BLaER1 (cell line): ENCODE measurements around the gene KMT5C.

ENCODE experiments used
- H3K27ac ChIP-seq: shearing (Covaris generic); formaldehyde crosslinking; 2 replicates; pipeline ENCODE4 v1.8.1; 2022
- H3K27me3 ChIP-seq: shearing (Covaris generic); formaldehyde crosslinking; 2 replicates; pipeline ENCODE4 v1.8.1; 2022
- H3K36me3 ChIP-seq: shearing (Covaris generic); formaldehyde crosslinking; 2 replicates; pipeline ENCODE4 v1.8.1; 2022
- H3K4me1 ChIP-seq: shearing (Covaris generic); formaldehyde crosslinking; 2 replicates; pipeline ENCODE4 v1.8.1; 2022
- H3K4me2 ChIP-seq: shearing (Covaris generic); formaldehyde crosslinking; 2 replicates; pipeline ENCODE4 v1.8.1; 2022
- H3K4me3 ChIP-seq: shearing (Covaris generic); formaldehyde crosslinking; 2 replicates; pipeline ENCODE4 v1.8.1; 2022
- H3K9ac ChIP-seq: shearing (Covaris generic); formaldehyde crosslinking; 2 replicates; pipeline ENCODE4 v1.8.1; 2022
- H3K9me3 ChIP-seq: shearing (Covaris generic); formaldehyde crosslinking; 2 replicates; pipeline ENCODE4 v1.8.1; 2022
- H4K20me1 ChIP-seq: shearing (Covaris generic); formaldehyde crosslinking; 2 replicates; pipeline ENCODE4 v1.8.1; 2022
- Cebpa-rat ChIP-seq: shearing (Covaris generic); IDR thresholded peaks from 2 replicates; pipeline ENCODE4 v1.8.1; 2022

KMT5C gene

GRCh38 chr19:55345818-55346724 lies 6.4 kb downstream of the KMT5C start:
- Histone ChIP-seq H3K4me1 (peaks cover 74% of the 10 kb centered on the region), H3K9ac (0 out of 2 replicates have a peak overlapping the region, but pooled peaks have one; percentile 19), H3K4me2 (no peak overlapping the region)

GRCh38 chr19:55346725-55347441 lies 7.2 kb downstream of the KMT5C start:
- TF ChIP-seq Cebpa-rat, result no peak
- peaks cover 6% of the 10 kb centered on the region for H4K20me1 ChIP-seq
- H3K4me3 ChIP-seq, result no peak overlapping the region
- H3K36me3 ChIP-seq, result peaks cover 54% of the 10 kb centered on the region
- no peaks in the 10 kb centered on the region for H3K9me3 ChIP-seq
- H3K4me2 ChIP-seq, result peak overlapping the region; percentile 74
- H3K27me3 ChIP-seq, result peaks cover 9% of the 10 kb centered on the region
- peaks cover 75% of the 10 kb centered on the region for H3K4me1 ChIP-seq
- peak overlapping the region; percentile 44; the same call in 1 of the 2 replicates for H3K27ac ChIP-seq
- H3K9ac ChIP-seq, result peak overlapping the region; percentile 41; the same call in 1 of the 2 replicates

More at GRCh38 chr19:55345818-55346724, 6.4 kb downstream of the KMT5C start:
- Histone ChIP-seq H3K27ac (0 out of 2 replicates have a peak overlapping the region, but pooled peaks have one; percentile 38), H3K4me3 (no peak overlapping the region), H3K27me3 (peaks cover 1% of the 10 kb centered on the region; the same call in 1 of the 2 replicates), H4K20me1 (peaks cover 13% of the 10 kb centered on the region), H3K36me3 (peaks cover 59% of the 10 kb centered on the region), H3K9me3 (no peaks in the 10 kb centered on the region)
- TF ChIP-seq Cebpa-rat, result no peak

- TF ChIP-seq Cebpa-rat, result no peak
- peaks cover 75% of the 10 kb centered on the region for H3K4me1 ChIP-seq
- H3K27me3 ChIP-seq, result peaks cover 16% of the 10 kb centered on the region
- no peak overlapping the region for H3K4me3 ChIP-seq
- no peaks in the 10 kb centered on the region for H3K9me3 ChIP-seq
- peaks cover 48% of the 10 kb centered on the region for H3K36me3 ChIP-seq
- peak overlapping the region; percentile 44 for H3K27ac ChIP-seq
- no peaks in the 10 kb centered on the region; the same call in 1 of the 2 replicates for H4K20me1 ChIP-seq
- peak overlapping the region; percentile 74 for H3K4me2 ChIP-seq
- H3K9ac ChIP-seq, result peak overlapping the region; percentile 41; the same call in 1 of the 2 replicates
Observed at GRCh38 chr19:55347442-55348009, 7.8 kb downstream of the KMT5C start.

GRCh38 chr19:55348317-55349034 lies 8.8 kb downstream of the KMT5C start:
- no peaks in the 10 kb centered on the region for H3K9me3 ChIP-seq
- no peaks in the 10 kb centered on the region for H4K20me1 ChIP-seq
- peak overlapping the region; percentile 44 for H3K27ac ChIP-seq
- peaks cover 25% of the 10 kb centered on the region for H3K27me3 ChIP-seq
- peaks cover 75% of the 10 kb centered on the region for H3K4me1 ChIP-seq
- peaks cover 38% of the 10 kb centered on the region for H3K36me3 ChIP-seq
- H3K4me2 ChIP-seq, result peak overlapping the region; percentile 74
- no peak for TF ChIP-seq Cebpa-rat
- H3K4me3 ChIP-seq, result no peak overlapping the region
- H3K9ac ChIP-seq, result peak overlapping the region; percentile 0; the same call in 1 of the 2 replicates

- Histone ChIP-seq H3K4me1 (peaks cover 68% of the 10 kb centered on the region), H3K9me3 (no peaks in the 10 kb centered on the region), H3K27me3 (peaks cover 47% of the 10 kb centered on the region), H3K36me3 (peaks cover 15% of the 10 kb centered on the region), H3K4me2 (no peak overlapping the region), H3K27ac (no peak overlapping the region), H4K20me1 (0 out of 2 replicates have a peak, but pooled peaks cover 4% of the 10 kb centered on the region), H3K9ac (no peak overlapping the region), H3K4me3 (no peak overlapping the region)
- TF ChIP-seq Cebpa-rat, result no peak
Observed at GRCh38 chr19:55350620-55351315, 11.1 kb downstream of the KMT5C start.

- H3K9ac ChIP-seq, result no peak overlapping the region
- no peak for TF ChIP-seq Cebpa-rat
- no peaks in the 10 kb centered on the region for H3K9me3 ChIP-seq
- H3K4me1 ChIP-seq, result peaks cover 70% of the 10 kb centered on the region
- peak overlapping the region; percentile 98 for H3K4me2 ChIP-seq
- peaks cover 4% of the 10 kb centered on the region; the same call in 1 of the 2 replicates for H4K20me1 ChIP-seq
- H3K4me3 ChIP-seq, result no peak overlapping the region
- peaks cover 60% of the 10 kb centered on the region for H3K27me3 ChIP-seq
- no peak overlapping the region for H3K27ac ChIP-seq
- peaks cover 4% of the 10 kb centered on the region; the same call in 1 of the 2 replicates for H3K36me3 ChIP-seq
Observed at GRCh38 chr19:55352040-55352439, 12.4 kb downstream of the KMT5C start.

- Histone ChIP-seq H3K9ac (no peak overlapping the region), H3K36me3 (no peaks in the 10 kb centered on the region), H3K4me3 (no peak overlapping the region), H3K4me2 (peak overlapping the region; percentile 98), H3K9me3 (no peaks in the 10 kb centered on the region), H3K27me3 (peaks cover 65% of the 10 kb centered on the region), H3K27ac (no peak overlapping the region), H3K4me1 (peaks cover 64% of the 10 kb centered on the region), H4K20me1 (peaks cover 4% of the 10 kb centered on the region; the same call in 1 of the 2 replicates)
- TF ChIP-seq Cebpa-rat, result no peak
Observed at GRCh38 chr19:55352549-55353145, 13.0 kb downstream of the KMT5C start.

- Histone ChIP-seq H3K27me3 (peaks cover 65% of the 10 kb centered on the region), H3K9ac (peak overlapping the region; percentile 41; the same call in 1 of the 2 replicates), H4K20me1 (peaks cover 4% of the 10 kb centered on the region; the same call in 1 of the 2 replicates), H3K27ac (no peak overlapping the region), H3K4me3 (peak overlapping the region; percentile 65), H3K4me1 (peaks cover 56% of the 10 kb centered on the region), H3K9me3 (no peaks in the 10 kb centered on the region), H3K36me3 (no peaks in the 10 kb centered on the region), H3K4me2 (peak overlapping the region; percentile 98)
- no peak for TF ChIP-seq Cebpa-rat
Observed at GRCh38 chr19:55353356-55353802, 13.7 kb downstream of the KMT5C start.
